WTC11 (cell line): ENCODE data around the gene SFTPD. TPM values are rescaled to one million over a fixed set of nuclear protein-coding genes. Genes with fewer than 3 reads are reported as not detected.

Experiments
- ATAC-seq: fragments of 200-7000 bp; cut with Tn5 transposase; 2 replicates; pipeline ENCODE4 v1.10.0; 2021; ENCODE audit warnings: mild to moderate bottlenecking, moderate library complexity
- CTCF ChIA-PET: fragments of 300-600 bp; sonication (Branson Sonifier 250); formaldehyde crosslinking; loops from one replicate; lab custom pipeline; 2021; ENCODE audit warnings: antibody characterized with exemption; lab: Charles Lee
- POLR2A ChIA-PET: fragments of 350-600 bp; sonication (Branson Sonifier 250); formaldehyde crosslinking; loops from one replicate; lab custom pipeline; 2021; ENCODE audit warnings: antibody characterized with exemption; lab: Charles Lee
- DNase-seq: peaks from one replicate; pipeline ENCODE4 v3.0.0; 2021; ENCODE audit warnings: low spot score
- H3K27ac Mint-ChIP-seq: 2 replicates; pipeline ENCODE4 v1.8.0; 2021; ENCODE audit warnings: mixed read lengths
- H3K27me3 Mint-ChIP-seq: 2 replicates; pipeline ENCODE4 v1.8.0; 2021; ENCODE audit warnings: low read depth, mild to moderate bottlenecking, moderate library complexity, mixed read lengths
- H3K36me3 Mint-ChIP-seq: 2 replicates; pipeline ENCODE4 v1.8.0; 2021; ENCODE audit warnings: mixed read lengths
- H3K4me1 Mint-ChIP-seq: 2 replicates; pipeline ENCODE4 v1.8.0; 2022; ENCODE audit warnings: mixed read lengths
- H3K4me3 Mint-ChIP-seq: 2 replicates; pipeline ENCODE4 v1.8.0; 2021; ENCODE audit warnings: mild to moderate bottlenecking, moderate library complexity, mixed read lengths
- H3K9me3 Mint-ChIP-seq: 2 replicates; pipeline ENCODE4 v1.8.0; 2021; ENCODE audit warnings: mixed read lengths
- ATF1 ChIP-seq: sonication (generic); formaldehyde crosslinking; IDR thresholded peaks from 2 replicates; pipeline ENCODE4 v1.8.1; 2023; ENCODE audit warnings: mild to moderate bottlenecking, moderate library complexity, missing genetic modification reagents
- CREB1 ChIP-seq: sonication (generic); formaldehyde crosslinking; IDR thresholded peaks from 2 replicates; pipeline ENCODE4 v1.8.0; 2023; ENCODE audit warnings: mild to moderate bottlenecking, missing genetic modification reagents
- CREM ChIP-seq: sonication (generic); formaldehyde crosslinking; IDR thresholded peaks from 2 replicates; pipeline ENCODE4 v1.8.1; 2022; ENCODE audit warnings: mild to moderate bottlenecking, missing genetic modification reagents, moderate library complexity
- CTCF ChIP-seq: fragments of 200-600 bp; IDR thresholded peaks from 2 replicates; pipeline ENCODE4 v1.8.0; 2022; ENCODE audit warnings: antibody characterized with exemption
- E2F4 ChIP-seq: sonication (generic); formaldehyde crosslinking; IDR thresholded peaks from 2 replicates; pipeline ENCODE4 v1.8.1; 2022; ENCODE audit warnings: low read depth, mild to moderate bottlenecking, moderate library complexity, missing genetic modification reagents, borderline replicate concordance
- ELF4 ChIP-seq: sonication (generic); formaldehyde crosslinking; IDR thresholded peaks from 2 replicates; pipeline ENCODE4 v1.8.1; 2022; ENCODE audit warnings: low read depth, mild to moderate bottlenecking, moderate library complexity, missing genetic modification reagents
- JAZF1 ChIP-seq: fragments of 250-450 bp; sonication (Bioruptor Pico); IDR thresholded peaks from 2 replicates; pipeline ENCODE4 v1.9.0; 2021; ENCODE audit warnings: moderate library complexity, mild to moderate bottlenecking, inconsistent platforms
- NFE2L1 ChIP-seq: sonication (generic); formaldehyde crosslinking; IDR thresholded peaks from 2 replicates; pipeline ENCODE4 v1.8.1; 2023; ENCODE audit warnings: missing genetic modification reagents
- NR3C1 ChIP-seq: sonication (generic); formaldehyde crosslinking; conservative IDR thresholded peaks from 2 replicates; pipeline ENCODE4 v1.8.1; 2023; ENCODE audit warnings: low read depth, mild to moderate bottlenecking, missing genetic modification reagents
- OVOL2 ChIP-seq: fragments of 250-450 bp; sonication (Bioruptor Pico); IDR thresholded peaks from 2 replicates; pipeline ENCODE4 v1.9.0; 2021; ENCODE audit warnings: mild to moderate bottlenecking, borderline replicate concordance
- PRRX2 ChIP-seq: fragments of 250-450 bp; sonication (Bioruptor Pico); IDR thresholded peaks from 2 replicates; pipeline ENCODE4 v1.8.0; 2021; ENCODE audit warnings: mild to moderate bottlenecking
- SMAD3 ChIP-seq: sonication (generic); formaldehyde crosslinking; IDR thresholded peaks from 2 replicates; pipeline ENCODE4 v1.8.0; 2022; ENCODE audit warnings: missing genetic modification reagents, mild to moderate bottlenecking, borderline replicate concordance
- SOX15 ChIP-seq: fragments of 250-450 bp; sonication (Bioruptor Pico); IDR thresholded peaks from 2 replicates; pipeline ENCODE4 v1.9.0; 2021; ENCODE audit warnings: mild to moderate bottlenecking
- ZNF219 ChIP-seq: sonication (generic); formaldehyde crosslinking; IDR thresholded peaks from 2 replicates; pipeline ENCODE4 v1.8.0; 2023; ENCODE audit warnings: missing genetic modification reagents, mild to moderate bottlenecking, borderline replicate concordance
- ZNF263 ChIP-seq: sonication (generic); formaldehyde crosslinking; IDR thresholded peaks from 2 replicates; pipeline ENCODE4 v1.8.1; 2022; ENCODE audit warnings: low read depth, mild to moderate bottlenecking, moderate library complexity, missing genetic modification reagents
- ZNF317 ChIP-seq: sonication (generic); formaldehyde crosslinking; IDR thresholded peaks from 2 replicates; pipeline ENCODE4 v1.8.1; 2023; ENCODE audit warnings: low read depth, mild to moderate bottlenecking, moderate library complexity, missing genetic modification reagents, borderline replicate concordance
- ZNF396 ChIP-seq: fragments of 250-450 bp; sonication (Bioruptor Pico); IDR thresholded peaks from 2 replicates; pipeline ENCODE4 v1.8.0; 2021; ENCODE audit warnings: mild to moderate bottlenecking, moderate library complexity, borderline replicate concordance
- ZNF671 ChIP-seq: fragments of 250-450 bp; sonication (Bioruptor Pico); IDR thresholded peaks from 2 replicates; pipeline ENCODE4 v1.8.0; 2021; ENCODE audit warnings: mild to moderate bottlenecking
- total RNA-seq: library from RNA; stranded (reverse); gene quantifications from 3 replicates; pipeline ENCODE4 v1.2.3, GENCODE V29; 2021
- TF ChIP-seq, protein P1 (sequence below): fragments of 250-450 bp; sonication (Bioruptor Pico); IDR thresholded peaks from 2 replicates; pipeline ENCODE4 v2.1.2; 2022; ENCODE audit warnings: mild to moderate bottlenecking, moderate library complexity
- TF ChIP-seq, protein P2 (sequence below): fragments of 250-450 bp; sonication (Bioruptor Pico); IDR thresholded peaks from 2 replicates; pipeline ENCODE4 v1.9.0; 2021; ENCODE audit warnings: moderate library complexity, mild to moderate bottlenecking, inconsistent platforms, borderline replicate concordance
- TF ChIP-seq, protein P3 (sequence below): fragments of 250-450 bp; sonication (Bioruptor Pico); IDR thresholded peaks from 2 replicates; pipeline ENCODE4 v1.9.0; 2021; ENCODE audit warnings: mild to moderate bottlenecking
- TF ChIP-seq, protein P4 (sequence below): fragments of 250-450 bp; sonication (Bioruptor Pico); IDR thresholded peaks from 2 replicates; pipeline ENCODE4 v1.8.0; 2021; ENCODE audit warnings: mild to moderate bottlenecking
- TF ChIP-seq, protein P5 (sequence below): fragments of 250-450 bp; sonication (Bioruptor Pico); conservative IDR thresholded peaks from 2 replicates; pipeline ENCODE4 v1.9.0; 2021; ENCODE audit warnings: mild to moderate bottlenecking

Gene SFTPD
- total RNA-seq, 1 experiment from 2014 or later: 0.66 TPM

DNA sequence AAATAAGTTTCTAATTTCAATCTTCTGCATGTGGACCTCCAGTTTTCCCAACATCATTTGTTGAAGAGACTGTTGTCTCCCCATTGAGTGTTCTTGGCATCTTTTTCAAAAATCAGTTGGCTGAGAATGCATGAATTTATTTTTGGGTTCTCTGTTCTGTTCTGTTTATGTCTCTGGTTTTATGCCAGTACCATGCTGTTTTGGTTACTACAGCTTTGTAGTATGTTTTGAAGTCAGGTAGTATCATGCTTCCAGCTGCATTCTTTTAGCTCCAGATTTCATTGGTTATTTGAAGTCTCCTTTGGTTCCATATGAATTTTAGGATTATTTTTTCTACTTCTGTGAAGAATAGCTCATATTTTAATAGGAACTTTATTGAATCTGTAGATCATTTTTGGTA lies 21.2 kb upstream of the SFTPD start:
- CTCF ChIA-PET: no interaction called here
- Mint-ChIP-seq H3K9me3 (peaks cover 37% of the 10 kb centered on the region), H3K4me3 (no peak overlapping the region)
- POLR2A ChIA-PET: no interaction called here
- no peak for TF ChIP-seq NR3C1 (CRISPR knock-in tag)
- no peak for TF ChIP-seq ATF1
- TF ChIP-seq SMAD3 (CRISPR knock-in tag): no peak
- no peak for TF ChIP-seq ZNF671 (CRISPR knock-in tag)
- TF ChIP-seq CREB1 (CRISPR knock-in tag): no peak
- TF ChIP-seq, protein P1, sequence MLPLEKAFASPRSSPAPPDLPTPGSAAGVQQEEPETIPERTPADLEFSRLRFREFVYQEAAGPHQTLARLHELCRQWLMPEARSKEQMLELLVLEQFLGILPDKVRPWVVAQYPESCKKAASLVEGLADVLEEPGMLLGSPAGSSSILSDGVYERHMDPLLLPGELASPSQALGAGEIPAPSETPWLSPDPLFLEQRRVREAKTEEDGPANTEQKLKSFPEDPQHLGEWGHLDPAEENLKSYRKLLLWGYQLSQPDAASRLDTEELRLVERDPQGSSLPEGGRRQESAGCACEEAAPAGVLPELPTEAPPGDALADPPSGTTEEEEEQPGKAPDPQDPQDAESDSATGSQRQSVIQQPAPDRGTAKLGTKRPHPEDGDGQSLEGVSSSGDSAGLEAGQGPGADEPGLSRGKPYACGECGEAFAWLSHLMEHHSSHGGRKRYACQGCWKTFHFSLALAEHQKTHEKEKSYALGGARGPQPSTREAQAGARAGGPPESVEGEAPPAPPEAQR: no peak
- TF ChIP-seq NFE2L1 (CRISPR knock-in tag): no peak
- TF ChIP-seq, protein P2, sequence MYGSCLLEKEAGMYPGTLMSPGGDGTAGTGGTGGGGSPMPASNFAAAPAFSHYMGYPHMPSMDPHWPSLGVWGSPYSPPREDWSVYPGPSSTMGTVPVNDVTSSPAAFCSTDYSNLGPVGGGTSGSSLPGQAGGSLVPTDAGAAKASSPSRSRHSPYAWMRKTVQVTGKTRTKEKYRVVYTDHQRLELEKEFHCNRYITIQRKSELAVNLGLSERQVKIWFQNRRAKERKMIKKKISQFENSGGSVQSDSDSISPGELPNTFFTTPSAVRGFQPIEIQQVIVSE (CRISPR knock-in tag): no peak
- no peak for TF ChIP-seq E2F4 (CRISPR knock-in tag)
- TF ChIP-seq ELF4: no peak
- TF ChIP-seq, protein P3, sequence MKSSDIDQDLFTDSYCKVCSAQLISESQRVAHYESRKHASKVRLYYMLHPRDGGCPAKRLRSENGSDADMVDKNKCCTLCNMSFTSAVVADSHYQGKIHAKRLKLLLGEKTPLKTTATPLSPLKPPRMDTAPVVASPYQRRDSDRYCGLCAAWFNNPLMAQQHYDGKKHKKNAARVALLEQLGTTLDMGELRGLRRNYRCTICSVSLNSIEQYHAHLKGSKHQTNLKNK (CRISPR knock-in tag): no peak
- no peak for TF ChIP-seq CTCF
- TF ChIP-seq, all 79 proteins: peak for 0
- H3K4me1 Mint-ChIP-seq: no peaks in the 10 kb centered on the region
- H3K27ac Mint-ChIP-seq: no peak overlapping the region
- ATAC-seq: no peak
- H3K27me3 Mint-ChIP-seq: peaks cover 13% of the 10 kb centered on the region
- no peak for DNase-seq
- peaks cover 17% of the 10 kb centered on the region for H3K36me3 Mint-ChIP-seq

GRCh38 chr10:79947787-79948424 lies 999 bp downstream of the SFTPD start:
- no peak for ATAC-seq
- Mint-ChIP-seq H3K9me3 (peaks cover 16% of the 10 kb centered on the region), H3K4me1 (peaks cover 11% of the 10 kb centered on the region), H3K36me3 (peaks cover 11% of the 10 kb centered on the region), H3K27ac (no peak overlapping the region), H3K27me3 (peaks cover 9% of the 10 kb centered on the region; the same call in 1 of the 2 replicates)
- CTCF ChIA-PET: no interaction called here
- no peak for DNase-seq
- TF ChIP-seq JAZF1 (CRISPR knock-in tag) (no peak), ZNF671 (CRISPR knock-in tag) (no peak), SOX15 (CRISPR knock-in tag) (no peak), OVOL2 (CRISPR knock-in tag) (no peak), CREM (CRISPR knock-in tag) (no peak), PRRX2 (CRISPR knock-in tag) (no peak), ZNF263 (CRISPR knock-in tag) (no peak), ZNF219 (no peak), ZNF317 (CRISPR knock-in tag) (no peak), ZNF396 (CRISPR knock-in tag) (no peak)
- TF ChIP-seq, protein P4, sequence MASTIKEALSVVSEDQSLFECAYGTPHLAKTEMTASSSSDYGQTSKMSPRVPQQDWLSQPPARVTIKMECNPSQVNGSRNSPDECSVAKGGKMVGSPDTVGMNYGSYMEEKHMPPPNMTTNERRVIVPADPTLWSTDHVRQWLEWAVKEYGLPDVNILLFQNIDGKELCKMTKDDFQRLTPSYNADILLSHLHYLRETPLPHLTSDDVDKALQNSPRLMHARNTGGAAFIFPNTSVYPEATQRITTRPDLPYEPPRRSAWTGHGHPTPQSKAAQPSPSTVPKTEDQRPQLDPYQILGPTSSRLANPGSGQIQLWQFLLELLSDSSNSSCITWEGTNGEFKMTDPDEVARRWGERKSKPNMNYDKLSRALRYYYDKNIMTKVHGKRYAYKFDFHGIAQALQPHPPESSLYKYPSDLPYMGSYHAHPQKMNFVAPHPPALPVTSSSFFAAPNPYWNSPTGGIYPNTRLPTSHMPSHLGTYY (CRISPR knock-in tag): no peak
- TF ChIP-seq, protein P5, sequence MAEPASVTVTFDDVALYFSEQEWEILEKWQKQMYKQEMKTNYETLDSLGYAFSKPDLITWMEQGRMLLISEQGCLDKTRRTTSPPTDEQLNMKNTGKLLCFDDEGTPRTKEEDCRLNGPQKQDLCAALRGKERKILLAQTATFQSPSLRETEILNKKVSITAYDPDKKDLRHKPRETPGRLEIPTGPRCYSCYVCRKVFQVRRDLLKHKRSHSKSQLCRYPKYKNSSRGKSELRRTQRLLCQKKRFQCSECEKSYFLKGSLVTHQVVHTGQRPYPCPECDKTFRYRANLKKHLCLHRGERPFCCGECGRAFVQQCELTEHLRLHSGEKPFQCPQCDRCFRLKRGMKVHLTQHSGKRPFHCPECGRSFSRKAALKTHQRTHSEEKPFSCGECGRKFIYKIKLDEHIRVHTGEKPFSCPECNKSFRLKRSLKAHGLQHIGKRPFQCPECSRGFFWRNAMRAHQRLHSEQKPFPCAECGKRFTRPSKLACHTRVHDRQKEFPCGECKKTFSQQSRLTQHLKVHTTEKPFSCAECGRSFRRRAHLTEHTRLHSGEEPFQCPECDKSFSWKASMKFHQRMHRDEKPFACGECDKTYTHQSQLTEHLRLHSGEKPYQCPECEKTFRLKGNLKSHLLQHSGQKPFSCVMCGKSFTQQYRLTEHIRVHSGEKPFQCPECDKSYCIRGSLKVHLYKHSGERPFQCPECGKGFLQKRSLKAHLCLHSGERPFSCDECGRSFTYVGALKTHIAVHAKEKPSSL (CRISPR knock-in tag): no peak
- TF ChIP-seq, all 79 proteins: peak for 0
- POLR2A ChIA-PET: no interaction called here
- H3K4me3 Mint-ChIP-seq: no peak overlapping the region
